Ammon's horn (tissue), 1 donor: ENCODE measurements around the gene HCFC1.
A peak's percentile ranks its signal among the peaks of the same experiment; 100 is the strongest.

Experiments
- DNase-seq: peaks from one replicate; pipeline ENCODE4 v3.0.0-alpha.2; 2016; ENCODE audit warnings: low spot score

The HCFC1 gene

DNA sequence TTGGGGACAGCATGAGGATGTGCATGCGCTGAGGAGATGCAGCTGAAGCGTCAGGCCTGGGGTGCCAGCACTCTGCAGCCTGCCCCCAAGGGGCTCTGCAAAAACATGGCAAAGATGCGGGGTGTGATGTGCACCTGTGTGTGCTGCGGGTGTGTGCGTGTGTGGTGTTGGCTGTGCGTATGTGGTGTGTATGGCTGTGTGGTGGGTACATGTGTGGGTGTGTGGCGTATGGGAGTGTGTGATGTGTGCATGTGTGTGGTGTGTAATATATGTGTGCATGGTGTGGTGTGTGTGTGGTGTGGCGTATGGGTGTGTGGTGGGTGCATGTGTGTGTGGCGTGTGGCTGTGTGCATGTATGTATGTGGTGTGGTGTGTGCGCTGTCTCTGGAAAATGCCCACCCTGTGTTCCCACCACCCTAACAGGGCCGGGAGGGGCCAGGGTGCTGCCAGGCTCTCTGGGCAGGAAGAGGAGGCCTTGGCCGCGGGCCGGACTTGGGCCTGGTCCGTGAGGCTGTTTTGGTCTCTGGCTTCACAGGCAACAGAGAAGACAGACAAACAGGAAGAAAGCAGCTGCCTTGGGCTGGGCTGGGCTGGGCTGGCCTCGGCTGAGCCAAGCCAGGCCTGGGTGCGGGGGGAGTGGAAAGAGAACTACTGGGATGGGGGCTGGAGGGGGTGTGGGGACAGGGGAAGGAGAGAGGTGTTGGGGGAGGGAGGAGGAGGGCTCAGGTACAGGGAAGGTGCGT lies 68.2 kb downstream of the HCFC1 start:
- no peak for DNase-seq

DNA sequence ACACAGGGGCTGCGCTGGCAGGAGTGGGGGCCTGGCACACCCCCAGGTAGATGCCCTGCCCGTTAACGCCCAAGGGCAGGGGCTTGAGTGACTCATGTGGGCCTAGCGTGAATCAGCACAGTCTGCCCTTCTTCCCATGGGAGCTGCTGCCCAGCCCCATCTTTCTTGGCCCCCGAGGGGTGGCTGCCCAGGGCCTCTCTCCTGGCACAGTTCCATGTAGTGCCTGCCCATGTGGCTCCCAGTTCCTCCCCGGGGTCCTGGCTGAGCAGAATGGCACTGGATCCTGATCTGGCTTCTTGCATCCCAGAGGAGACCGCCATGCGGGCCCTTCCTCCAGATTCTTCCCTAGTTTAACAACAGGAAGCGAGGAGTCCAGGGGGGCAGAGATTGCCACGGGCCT lies 69.2 kb downstream of the HCFC1 start:
- no peak for DNase-seq

GRCh38 chrX:153901753-153902140 lies 69.9 kb downstream of the HCFC1 start:
- no peak for DNase-seq

- peak; percentile 28 for DNase-seq
These were observed 70.5 kb downstream of the HCFC1 start for GRCh38 chrX:153900831-153901752.

GRCh38 chrX:153897899-153898298 lies 73.7 kb downstream of the HCFC1 start:
- no peak for DNase-seq
